Sigmoid colon (tissue), 4 donors: Measurements from ENCODE around the gene CES3.

Experiments
- CTCF ChIP-seq, 4 experiments: fragments of 450-650 bp in 3 of 4; fragments of 200-600 bp in 1 of 4; IDR thresholded peaks; one replicate each; pipeline ENCODE4 v1.5.1; 2016 to 2019; ENCODE audit warnings: antibody characterized with exemption in 4 of 4, mild to moderate bottlenecking in 3 of 4, moderate library complexity in 2 of 4
- POLR2A ChIP-seq, 2 donors: fragments of 450-650 bp; IDR thresholded peaks; one replicate each; pipeline ENCODE4 v1.6.1; 2016; ENCODE audit warnings: antibody characterized with exemption in 2 of 2, mild to moderate bottlenecking in 2 of 2, moderate library complexity in 2 of 2
- POLR2AphosphoS5 ChIP-seq, 4 donors: sonication (generic); formaldehyde crosslinking; IDR thresholded peaks; one replicate each; pipeline ENCODE4 v1.6.1; 2017; ENCODE audit warnings: antibody characterized with exemption in 4 of 4

- TF ChIP-seq CTCF (IDR thresholded peaks at IDR 0.05) (no peak), POLR2A (IDR thresholded peaks at IDR 0.05) (no peak), POLR2AphosphoS5 (IDR thresholded peaks at IDR 0.05) (no peak)
Observed at GRCh38 chr16:66946974-66947301, 14.1 kb upstream of the CES3 start.
